Placental pericyte (primary cell): ENCODE measurements around the gene GJA9. TPM values are rescaled to one million over a fixed set of nuclear protein-coding genes. Genes with fewer than 3 reads are reported as not detected.

Experiments used
- small RNA-seq: library from RNA; depleted of rRNA; stranded (forward); fragments of <200 nt; gene quantifications from one replicate; pipeline ENCODE3, GENCODE V24; 2012; ENCODE audit warnings: low replicate concordance
- total RNA-seq: library from RNA; depleted of rRNA; stranded (reverse); fragments of >200 nt; gene quantifications from 2 replicates; pipeline ENCODE4 v1.2.3, GENCODE V29; 2012

Gene GJA9
- total RNA-seq = not detected in 2 replicates

GRCh38 chr1:38881487-38881886, at the start of gene GJA9:
Gene GJA9, minus strand, starts transcription at chr1:38881587. Its CDS starts 5,489 bp downstream, at chr1:38876098.

GRCh38 chr1:38873027-38873969, 8.1 kb downstream of the GJA9 start, which contains the start of gene MYCBP:
Gene MYCBP, minus strand, starts transcription at chr1:38873348. Its CDS starts 43 bp downstream, at chr1:38873305.

GRCh38 chr1:38859561-38860453, 21.6 kb downstream of the GJA9 start, which contains the start of gene RRAGC:
Gene RRAGC, minus strand, starts transcription at chr1:38859772. Its CDS starts 126 bp downstream, at chr1:38859646.

Small RNAs within 50 kb of the gene (small RNA-seq; reads per million reads assigned to genes)
- not detected for gene GJA9-MYCBP
- not detected for gene RNU6-605P

Other genes starting within 250 kb of the GJA9 start
- gene RRAGC, start 21.8 kb downstream of the GJA9 start, total RNA-seq = 12.7 and 33.5 TPM in 2 replicates
- gene MYCBP, start 8.2 kb downstream of the GJA9 start, total RNA-seq = 3.9 and 22.8 TPM in 2 replicates
- gene RHBDL2, start 60.2 kb upstream of the GJA9 start, total RNA-seq = 0.44 and 0.57 TPM in 2 replicates
- gene AKIRIN1, start 109.7 kb upstream of the GJA9 start, total RNA-seq = 32.6 and 57.6 TPM in 2 replicates
- 248 and 296 TPM in 2 replicates for gene NDUFS5, start 144.8 kb upstream of the GJA9 start, total RNA-seq